Measurements from ENCODE around the gene ERMAP.

DNA sequence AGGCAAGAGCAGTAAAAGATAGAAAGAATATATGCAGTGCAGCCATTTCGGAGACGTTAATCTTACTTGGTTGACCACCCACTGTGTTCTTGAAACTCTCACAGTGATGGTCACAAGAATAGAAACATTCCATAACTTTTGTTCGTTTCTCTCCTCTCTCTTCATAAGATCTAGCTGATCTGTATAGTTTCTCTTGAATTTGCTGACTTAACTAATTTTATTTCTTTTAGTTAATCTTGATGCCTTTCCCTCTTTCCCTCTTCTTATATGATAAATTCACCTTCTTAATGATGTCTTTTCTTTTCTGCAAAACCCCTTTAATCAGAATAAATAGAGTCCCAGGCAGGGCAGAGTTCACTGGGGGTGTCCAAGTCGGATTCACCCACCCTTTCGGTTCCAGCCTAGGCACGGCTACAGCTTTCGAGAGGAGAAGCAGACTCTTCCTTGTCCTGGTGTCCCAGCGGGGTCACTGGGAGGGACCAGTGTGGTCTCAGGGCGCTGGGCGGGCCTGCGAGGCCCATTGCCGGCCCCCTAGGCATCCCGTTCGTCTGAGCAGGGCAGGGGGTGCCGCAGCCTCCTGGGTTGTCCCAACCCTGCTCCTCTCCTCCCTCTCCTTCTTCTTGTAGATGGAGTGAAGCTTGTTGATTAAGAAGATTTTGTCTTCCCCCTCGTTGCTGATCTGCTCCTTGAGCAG is 69.3 kb downstream of the ERMAP start:
- TF ChIP-seq, protein P1, sequence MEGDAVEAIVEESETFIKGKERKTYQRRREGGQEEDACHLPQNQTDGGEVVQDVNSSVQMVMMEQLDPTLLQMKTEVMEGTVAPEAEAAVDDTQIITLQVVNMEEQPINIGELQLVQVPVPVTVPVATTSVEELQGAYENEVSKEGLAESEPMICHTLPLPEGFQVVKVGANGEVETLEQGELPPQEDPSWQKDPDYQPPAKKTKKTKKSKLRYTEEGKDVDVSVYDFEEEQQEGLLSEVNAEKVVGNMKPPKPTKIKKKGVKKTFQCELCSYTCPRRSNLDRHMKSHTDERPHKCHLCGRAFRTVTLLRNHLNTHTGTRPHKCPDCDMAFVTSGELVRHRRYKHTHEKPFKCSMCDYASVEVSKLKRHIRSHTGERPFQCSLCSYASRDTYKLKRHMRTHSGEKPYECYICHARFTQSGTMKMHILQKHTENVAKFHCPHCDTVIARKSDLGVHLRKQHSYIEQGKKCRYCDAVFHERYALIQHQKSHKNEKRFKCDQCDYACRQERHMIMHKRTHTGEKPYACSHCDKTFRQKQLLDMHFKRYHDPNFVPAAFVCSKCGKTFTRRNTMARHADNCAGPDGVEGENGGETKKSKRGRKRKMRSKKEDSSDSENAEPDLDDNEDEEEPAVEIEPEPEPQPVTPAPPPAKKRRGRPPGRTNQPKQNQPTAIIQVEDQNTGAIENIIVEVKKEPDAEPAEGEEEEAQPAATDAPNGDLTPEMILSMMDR (conservative IDR thresholded peaks at IDR 0.05; ENCODE audit: low read depth in 2 of 2) = no peak
- no peak for TF ChIP-seq CREB1 (CRISPR knock-in tag; IDR thresholded peaks at IDR 0.05; ENCODE audit: low read depth)
- no peak for TF ChIP-seq EZH2 (IDR thresholded peaks at IDR 0.05; ENCODE audit: low read depth, unreplicated experiment)
- TF ChIP-seq, protein P2, sequence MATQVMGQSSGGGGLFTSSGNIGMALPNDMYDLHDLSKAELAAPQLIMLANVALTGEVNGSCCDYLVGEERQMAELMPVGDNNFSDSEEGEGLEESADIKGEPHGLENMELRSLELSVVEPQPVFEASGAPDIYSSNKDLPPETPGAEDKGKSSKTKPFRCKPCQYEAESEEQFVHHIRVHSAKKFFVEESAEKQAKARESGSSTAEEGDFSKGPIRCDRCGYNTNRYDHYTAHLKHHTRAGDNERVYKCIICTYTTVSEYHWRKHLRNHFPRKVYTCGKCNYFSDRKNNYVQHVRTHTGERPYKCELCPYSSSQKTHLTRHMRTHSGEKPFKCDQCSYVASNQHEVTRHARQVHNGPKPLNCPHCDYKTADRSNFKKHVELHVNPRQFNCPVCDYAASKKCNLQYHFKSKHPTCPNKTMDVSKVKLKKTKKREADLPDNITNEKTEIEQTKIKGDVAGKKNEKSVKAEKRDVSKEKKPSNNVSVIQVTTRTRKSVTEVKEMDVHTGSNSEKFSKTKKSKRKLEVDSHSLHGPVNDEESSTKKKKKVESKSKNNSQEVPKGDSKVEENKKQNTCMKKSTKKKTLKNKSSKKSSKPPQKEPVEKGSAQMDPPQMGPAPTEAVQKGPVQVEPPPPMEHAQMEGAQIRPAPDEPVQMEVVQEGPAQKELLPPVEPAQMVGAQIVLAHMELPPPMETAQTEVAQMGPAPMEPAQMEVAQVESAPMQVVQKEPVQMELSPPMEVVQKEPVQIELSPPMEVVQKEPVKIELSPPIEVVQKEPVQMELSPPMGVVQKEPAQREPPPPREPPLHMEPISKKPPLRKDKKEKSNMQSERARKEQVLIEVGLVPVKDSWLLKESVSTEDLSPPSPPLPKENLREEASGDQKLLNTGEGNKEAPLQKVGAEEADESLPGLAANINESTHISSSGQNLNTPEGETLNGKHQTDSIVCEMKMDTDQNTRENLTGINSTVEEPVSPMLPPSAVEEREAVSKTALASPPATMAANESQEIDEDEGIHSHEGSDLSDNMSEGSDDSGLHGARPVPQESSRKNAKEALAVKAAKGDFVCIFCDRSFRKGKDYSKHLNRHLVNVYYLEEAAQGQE (IDR thresholded peaks at IDR 0.05; ENCODE audit: unreplicated experiment) = no peak
- no peak for TF ChIP-seq POLR2AphosphoS5 (IDR thresholded peaks at IDR 0.05; ENCODE audit: low read depth)
- no peak for TF ChIP-seq EZH2phosphoT487 (IDR thresholded peaks at IDR 0.05; ENCODE audit: unreplicated experiment)
- no peak for TF ChIP-seq JUNB (IDR thresholded peaks at IDR 0.05; ENCODE audit: unreplicated experiment)
- TF ChIP-seq STAT1 (IDR thresholded peaks at IDR 0.05; ENCODE audit: unreplicated experiment) = no peak
- TF ChIP-seq NANOG (IDR thresholded peaks at IDR 0.05; ENCODE audit: borderline replicate concordance) = no peak
- TF ChIP-seq, protein P3, sequence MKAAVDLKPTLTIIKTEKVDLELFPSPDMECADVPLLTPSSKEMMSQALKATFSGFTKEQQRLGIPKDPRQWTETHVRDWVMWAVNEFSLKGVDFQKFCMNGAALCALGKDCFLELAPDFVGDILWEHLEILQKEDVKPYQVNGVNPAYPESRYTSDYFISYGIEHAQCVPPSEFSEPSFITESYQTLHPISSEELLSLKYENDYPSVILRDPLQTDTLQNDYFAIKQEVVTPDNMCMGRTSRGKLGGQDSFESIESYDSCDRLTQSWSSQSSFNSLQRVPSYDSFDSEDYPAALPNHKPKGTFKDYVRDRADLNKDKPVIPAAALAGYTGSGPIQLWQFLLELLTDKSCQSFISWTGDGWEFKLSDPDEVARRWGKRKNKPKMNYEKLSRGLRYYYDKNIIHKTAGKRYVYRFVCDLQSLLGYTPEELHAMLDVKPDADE (IDR thresholded peaks at IDR 0.05) = no peak
- no peak for TF ChIP-seq ZNF331 (CRISPR knock-in tag; IDR thresholded peaks at IDR 0.05; ENCODE audit: low read depth)
- TF ChIP-seq, protein P4, sequence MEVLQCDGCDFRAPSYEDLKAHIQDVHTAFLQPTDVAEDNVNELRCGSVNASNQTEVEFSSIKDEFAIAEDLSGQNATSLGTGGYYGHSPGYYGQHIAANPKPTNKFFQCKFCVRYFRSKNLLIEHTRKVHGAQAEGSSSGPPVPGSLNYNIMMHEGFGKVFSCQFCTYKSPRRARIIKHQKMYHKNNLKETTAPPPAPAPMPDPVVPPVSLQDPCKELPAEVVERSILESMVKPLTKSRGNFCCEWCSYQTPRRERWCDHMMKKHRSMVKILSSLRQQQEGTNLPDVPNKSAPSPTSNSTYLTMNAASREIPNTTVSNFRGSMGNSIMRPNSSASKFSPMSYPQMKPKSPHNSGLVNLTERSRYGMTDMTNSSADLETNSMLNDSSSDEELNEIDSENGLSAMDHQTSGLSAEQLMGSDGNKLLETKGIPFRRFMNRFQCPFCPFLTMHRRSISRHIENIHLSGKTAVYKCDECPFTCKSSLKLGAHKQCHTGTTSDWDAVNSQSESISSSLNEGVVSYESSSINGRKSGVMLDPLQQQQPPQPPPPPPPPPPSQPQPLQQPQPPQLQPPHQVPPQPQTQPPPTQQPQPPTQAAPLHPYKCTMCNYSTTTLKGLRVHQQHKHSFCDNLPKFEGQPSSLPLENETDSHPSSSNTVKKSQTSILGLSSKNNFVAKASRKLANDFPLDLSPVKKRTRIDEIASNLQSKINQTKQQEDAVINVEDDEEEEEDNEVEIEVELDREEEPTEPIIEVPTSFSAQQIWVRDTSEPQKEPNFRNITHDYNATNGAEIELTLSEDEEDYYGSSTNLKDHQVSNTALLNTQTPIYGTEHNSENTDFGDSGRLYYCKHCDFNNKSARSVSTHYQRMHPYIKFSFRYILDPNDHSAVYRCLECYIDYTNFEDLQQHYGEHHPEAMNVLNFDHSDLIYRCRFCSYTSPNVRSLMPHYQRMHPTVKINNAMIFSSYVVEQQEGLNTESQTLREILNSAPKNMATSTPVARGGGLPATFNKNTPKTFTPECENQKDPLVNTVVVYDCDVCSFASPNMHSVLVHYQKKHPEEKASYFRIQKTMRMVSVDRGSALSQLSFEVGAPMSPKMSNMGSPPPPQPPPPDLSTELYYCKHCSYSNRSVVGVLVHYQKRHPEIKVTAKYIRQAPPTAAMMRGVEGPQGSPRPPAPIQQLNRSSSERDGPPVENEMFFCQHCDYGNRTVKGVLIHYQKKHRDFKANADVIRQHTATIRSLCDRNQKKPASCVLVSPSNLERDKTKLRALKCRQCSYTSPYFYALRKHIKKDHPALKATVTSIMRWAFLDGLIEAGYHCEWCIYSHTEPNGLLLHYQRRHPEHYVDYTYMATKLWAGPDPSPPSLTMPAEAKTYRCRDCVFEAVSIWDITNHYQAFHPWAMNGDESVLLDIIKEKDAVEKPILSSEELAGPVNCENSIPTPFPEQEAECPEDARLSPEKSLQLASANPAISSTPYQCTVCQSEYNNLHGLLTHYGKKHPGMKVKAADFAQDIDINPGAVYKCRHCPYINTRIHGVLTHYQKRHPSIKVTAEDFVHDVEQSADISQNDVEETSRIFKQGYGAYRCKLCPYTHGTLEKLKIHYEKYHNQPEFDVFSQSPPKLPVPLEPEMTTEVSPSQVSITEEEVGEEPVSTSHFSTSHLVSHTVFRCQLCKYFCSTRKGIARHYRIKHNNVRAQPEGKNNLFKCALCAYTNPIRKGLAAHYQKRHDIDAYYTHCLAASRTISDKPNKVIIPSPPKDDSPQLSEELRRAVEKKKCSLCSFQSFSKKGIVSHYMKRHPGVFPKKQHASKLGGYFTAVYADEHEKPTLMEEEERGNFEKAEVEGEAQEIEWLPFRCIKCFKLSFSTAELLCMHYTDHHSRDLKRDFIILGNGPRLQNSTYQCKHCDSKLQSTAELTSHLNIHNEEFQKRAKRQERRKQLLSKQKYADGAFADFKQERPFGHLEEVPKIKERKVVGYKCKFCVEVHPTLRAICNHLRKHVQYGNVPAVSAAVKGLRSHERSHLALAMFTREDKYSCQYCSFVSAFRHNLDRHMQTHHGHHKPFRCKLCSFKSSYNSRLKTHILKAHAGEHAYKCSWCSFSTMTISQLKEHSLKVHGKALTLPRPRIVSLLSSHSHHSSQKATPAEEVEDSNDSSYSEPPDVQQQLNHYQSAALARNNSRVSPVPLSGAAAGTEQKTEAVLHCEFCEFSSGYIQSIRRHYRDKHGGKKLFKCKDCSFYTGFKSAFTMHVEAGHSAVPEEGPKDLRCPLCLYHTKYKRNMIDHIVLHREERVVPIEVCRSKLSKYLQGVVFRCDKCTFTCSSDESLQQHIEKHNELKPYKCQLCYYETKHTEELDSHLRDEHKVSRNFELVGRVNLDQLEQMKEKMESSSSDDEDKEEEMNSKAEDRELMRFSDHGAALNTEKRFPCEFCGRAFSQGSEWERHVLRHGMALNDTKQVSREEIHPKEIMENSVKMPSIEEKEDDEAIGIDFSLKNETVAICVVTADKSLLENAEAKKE (CRISPR knock-in tag; IDR thresholded peaks at IDR 0.05) = no peak

Measured in GM23338 (cell line).